Measurements from ENCODE around the gene NBAS.
"Not testable (repeated sequence)": the region's sequence is repeated elsewhere in the genome, so short reads cannot be mapped to it uniquely, and the experiment has no call there.

NBAS gene

DNA sequence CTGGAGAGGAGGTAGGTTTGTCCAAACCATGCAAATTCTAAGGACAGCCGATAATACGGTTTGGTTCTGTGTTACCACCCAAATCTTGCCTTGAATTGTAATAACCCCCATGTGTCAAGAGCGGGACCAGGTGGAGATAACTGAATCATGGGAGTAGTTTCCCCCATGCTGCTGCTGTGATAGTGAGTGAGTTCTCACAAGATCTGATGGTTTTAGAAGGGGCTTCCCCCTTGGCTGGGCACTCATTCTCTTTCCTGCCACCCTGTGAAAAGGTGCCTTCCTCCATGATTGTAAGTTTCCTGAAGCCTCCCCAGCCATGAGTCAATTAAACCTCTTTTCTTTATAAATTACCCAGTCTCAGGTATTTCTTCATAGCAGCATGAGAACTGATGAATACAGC lies 295.2 kb downstream of the NBAS start:
- Histone ChIP-seq H3K27me3 (ENCODE audit: control insufficient read depth, insufficient read depth, low read length) (no peaks in the 10 kb centered on the region), H3K9ac (ENCODE audit: low read length) (no peak overlapping the region), H3K9me3 (ENCODE audit: control insufficient read depth, low read length) (no peaks in the 10 kb centered on the region), H3K36me3 (ENCODE audit: control insufficient read depth, insufficient read depth, low read length) (no peaks in the 10 kb centered on the region), H3K4me3 (ENCODE audit: low read length) (no peak overlapping the region), H3K4me1 (ENCODE audit: control insufficient read depth, insufficient read depth, low read length) (no peaks in the 10 kb centered on the region)

DNA sequence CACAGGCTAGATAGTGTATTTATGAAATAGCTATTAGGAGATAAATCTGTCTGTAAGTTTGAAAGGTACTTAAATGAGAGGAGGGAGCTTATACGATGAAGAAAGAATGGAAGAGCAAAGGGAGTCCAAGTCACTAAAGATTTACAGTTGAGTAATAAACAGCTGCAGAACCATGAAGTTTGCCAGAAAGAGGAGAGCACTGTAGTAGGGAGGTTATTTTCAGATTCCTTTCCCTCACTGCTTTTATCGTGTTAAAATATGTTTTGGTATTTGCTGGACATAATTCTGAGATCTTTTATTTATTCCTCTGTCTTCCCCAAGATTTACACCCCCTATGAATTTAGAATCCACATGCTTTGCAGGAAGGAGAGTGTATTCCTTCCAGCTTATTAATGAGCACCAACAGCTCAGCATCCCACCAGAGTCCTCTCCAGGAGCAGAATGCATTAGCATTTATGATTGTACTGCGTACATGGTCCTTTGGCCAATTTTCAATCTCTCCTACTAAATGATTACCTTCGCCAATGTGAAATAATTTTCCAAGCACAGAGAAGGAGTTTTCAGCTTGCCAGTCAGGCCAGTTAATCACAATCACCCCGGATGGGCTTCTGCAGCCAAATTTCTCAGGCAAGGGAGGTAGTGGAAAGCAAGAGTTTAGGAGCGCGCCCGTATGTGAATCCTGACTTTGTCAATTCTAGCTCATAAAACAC lies 297.0 kb downstream of the NBAS start:
- no peaks in the 10 kb centered on the region for H3K9me3 ChIP-seq (ENCODE audit: control insufficient read depth, low read length)
- no peaks in the 10 kb centered on the region for H3K27me3 ChIP-seq (ENCODE audit: control insufficient read depth, insufficient read depth, low read length)
- H3K4me1 ChIP-seq (ENCODE audit: control insufficient read depth, insufficient read depth, low read length): peaks cover 14% of the 10 kb centered on the region
- no peak overlapping the region for H3K4me3 ChIP-seq (ENCODE audit: low read length)
- no peak overlapping the region for H3K9ac ChIP-seq (ENCODE audit: low read length)
- no peaks in the 10 kb centered on the region for H3K36me3 ChIP-seq (ENCODE audit: control insufficient read depth, insufficient read depth, low read length)

DNA sequence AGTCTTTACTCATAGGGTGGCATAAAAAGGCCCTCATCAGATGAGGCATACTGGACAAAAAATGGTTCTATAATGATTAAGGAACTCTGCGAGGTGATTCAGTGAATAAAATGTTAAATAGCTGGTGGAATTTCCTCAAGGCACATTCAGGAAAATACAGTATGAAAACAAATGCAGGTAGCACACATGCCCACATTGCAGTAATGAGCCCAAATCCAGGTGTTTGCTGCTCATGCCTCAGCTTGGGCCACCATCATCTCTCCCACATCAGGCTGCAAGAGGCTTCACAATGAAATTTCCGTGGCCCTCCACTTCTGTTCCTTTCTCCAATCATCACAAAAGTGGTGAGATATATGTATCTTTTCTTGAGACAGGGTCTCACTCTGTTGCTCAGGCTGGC lies 298.3 kb downstream of the NBAS start:
- Histone ChIP-seq H3K9me3 (ENCODE audit: control insufficient read depth, low read length) (no peaks in the 10 kb centered on the region), H3K36me3 (ENCODE audit: control insufficient read depth, insufficient read depth, low read length) (no peaks in the 10 kb centered on the region), H3K27me3 (ENCODE audit: control insufficient read depth, insufficient read depth, low read length) (no peaks in the 10 kb centered on the region), H3K9ac (ENCODE audit: low read length) (no peak overlapping the region), H3K4me1 (ENCODE audit: control insufficient read depth, insufficient read depth, low read length) (peaks cover 15% of the 10 kb centered on the region), H3K4me3 (ENCODE audit: low read length) (no peak overlapping the region)

DNA sequence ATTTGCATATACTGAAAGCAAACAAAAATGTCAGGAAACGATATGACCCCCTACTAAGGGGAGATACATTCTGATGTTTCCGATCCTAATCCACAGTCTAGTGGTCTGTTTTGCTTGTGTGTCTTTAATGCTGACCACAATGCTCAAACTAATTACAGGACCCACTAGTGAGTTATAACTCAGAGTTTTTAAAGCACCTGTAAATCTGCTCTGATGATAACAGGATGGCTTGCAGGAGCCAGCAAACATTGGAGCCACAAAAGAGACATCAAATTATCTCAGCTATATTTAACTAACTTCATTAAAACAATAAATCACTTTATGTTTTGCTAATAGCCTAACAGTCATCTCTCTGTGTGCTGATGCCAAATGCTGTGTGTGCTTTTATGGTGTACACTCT lies 300.3 kb downstream of the NBAS start:
- peak overlapping the region; percentile 10 for H3K4me3 ChIP-seq (ENCODE audit: low read length)
- H3K9ac ChIP-seq (ENCODE audit: low read length): no peak overlapping the region
- H3K27me3 ChIP-seq (ENCODE audit: control insufficient read depth, insufficient read depth, low read length): no peaks in the 10 kb centered on the region
- H3K4me1 ChIP-seq (ENCODE audit: control insufficient read depth, insufficient read depth, low read length): peaks cover 15% of the 10 kb centered on the region
- H3K36me3 ChIP-seq (ENCODE audit: control insufficient read depth, insufficient read depth, low read length): no peaks in the 10 kb centered on the region
- H3K9me3 ChIP-seq (ENCODE audit: control insufficient read depth, low read length): no peaks in the 10 kb centered on the region

DNA sequence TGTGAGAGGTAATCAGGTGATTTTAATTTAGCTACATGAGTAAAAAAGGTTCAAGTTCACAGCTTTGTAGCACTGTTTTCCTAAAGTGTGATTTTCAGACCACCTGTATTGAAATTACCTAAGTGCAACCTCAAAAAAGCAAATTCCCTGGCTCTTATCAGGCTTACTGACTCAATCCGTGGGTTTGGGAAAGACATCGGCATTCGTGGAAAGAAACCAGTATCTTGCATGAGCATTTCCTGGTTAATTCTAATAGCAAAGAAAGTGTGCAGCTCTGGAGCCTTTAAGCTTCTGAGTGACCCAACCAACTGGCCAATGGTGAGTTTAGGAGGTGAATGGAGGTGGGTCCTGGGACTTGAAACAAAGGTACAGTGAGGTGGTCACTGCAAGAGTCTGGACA lies 300.9 kb downstream of the NBAS start:
- H3K4me1 ChIP-seq (ENCODE audit: control insufficient read depth, insufficient read depth, low read length): peaks cover 15% of the 10 kb centered on the region
- H3K27me3 ChIP-seq (ENCODE audit: control insufficient read depth, insufficient read depth, low read length): no peaks in the 10 kb centered on the region
- H3K4me3 ChIP-seq (ENCODE audit: low read length): no peak overlapping the region
- H3K9me3 ChIP-seq (ENCODE audit: control insufficient read depth, low read length): no peaks in the 10 kb centered on the region
- H3K9ac ChIP-seq (ENCODE audit: low read length): no peak overlapping the region
- no peaks in the 10 kb centered on the region for H3K36me3 ChIP-seq (ENCODE audit: control insufficient read depth, insufficient read depth, low read length)

DNA sequence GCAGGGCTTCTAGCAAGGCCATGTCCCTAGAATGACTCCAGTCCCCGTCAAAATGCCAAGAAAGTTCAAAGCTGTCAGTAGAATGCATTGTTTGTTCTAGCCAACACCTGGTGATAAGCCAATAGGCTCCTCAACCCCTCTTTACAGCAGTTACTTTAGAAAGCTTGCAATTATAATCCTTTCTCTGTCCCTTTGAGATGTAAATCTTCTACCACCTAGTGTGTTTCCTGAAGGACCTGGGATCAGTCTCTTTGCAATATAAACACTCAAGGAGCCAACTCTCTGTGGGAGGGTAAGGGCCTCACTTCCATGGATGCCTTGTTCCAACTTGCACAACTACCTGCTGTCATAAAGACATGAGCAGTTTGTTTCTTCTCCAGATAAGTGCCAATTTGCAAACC lies 301.8 kb downstream of the NBAS start:
- Histone ChIP-seq H3K9me3 (ENCODE audit: control insufficient read depth, low read length) (no peaks in the 10 kb centered on the region), H3K4me3 (ENCODE audit: low read length) (no peak overlapping the region), H3K36me3 (ENCODE audit: control insufficient read depth, insufficient read depth, low read length) (no peaks in the 10 kb centered on the region), H3K9ac (ENCODE audit: low read length) (no peak overlapping the region), H3K4me1 (ENCODE audit: control insufficient read depth, insufficient read depth, low read length) (peaks cover 15% of the 10 kb centered on the region), H3K27me3 (ENCODE audit: control insufficient read depth, insufficient read depth, low read length) (no peaks in the 10 kb centered on the region)

DNA sequence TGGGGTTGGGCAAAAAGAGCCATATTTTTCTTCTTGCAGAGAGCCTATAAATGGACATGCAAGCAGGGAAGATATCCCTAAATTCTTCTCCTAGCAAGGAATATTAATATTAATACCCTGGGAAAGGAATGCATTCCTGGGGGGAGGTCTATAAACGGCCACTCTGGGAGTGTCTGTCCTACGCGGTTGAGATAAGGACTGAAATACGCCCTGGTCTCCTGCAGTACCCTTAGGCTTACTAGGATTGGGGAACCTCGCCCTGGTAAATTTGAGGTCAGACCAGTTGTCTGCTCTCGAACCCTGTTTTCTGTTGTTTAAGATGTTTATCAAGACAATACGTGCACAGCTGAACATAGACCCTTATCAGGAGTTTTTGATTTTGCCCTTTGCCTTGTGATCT lies 302.7 kb downstream of the NBAS start:
- H3K27me3 ChIP-seq (ENCODE audit: control insufficient read depth, insufficient read depth, low read length); H3K9me3 ChIP-seq (ENCODE audit: control insufficient read depth, low read length); H3K9ac ChIP-seq (ENCODE audit: low read length); H3K4me3 ChIP-seq (ENCODE audit: low read length); H3K36me3 ChIP-seq (ENCODE audit: control insufficient read depth, insufficient read depth, low read length): not testable (repeated sequence)
- H3K4me1 ChIP-seq (ENCODE audit: control insufficient read depth, insufficient read depth, low read length): peaks cover 15% of the 10 kb centered on the region

DNA sequence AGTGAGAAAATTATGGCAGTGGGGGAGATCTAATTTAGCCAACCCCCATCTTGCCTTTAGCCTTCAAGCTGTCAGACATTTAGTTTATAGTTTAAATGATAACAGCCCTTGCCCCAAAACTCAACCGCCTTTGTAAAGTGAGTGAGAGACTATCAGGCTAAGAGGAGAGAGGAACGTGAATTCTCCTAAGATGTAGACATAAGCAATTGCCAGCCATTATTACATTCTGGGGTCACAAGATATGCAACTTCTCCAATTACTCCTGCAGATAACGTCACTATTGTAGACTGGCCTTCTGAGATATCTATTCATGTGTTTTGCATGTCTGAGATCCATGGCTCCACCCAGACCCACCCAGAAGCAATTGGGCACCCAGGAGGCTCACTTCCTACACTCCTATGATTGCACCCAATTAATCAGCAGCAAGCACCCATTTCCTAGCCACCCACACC lies 307.3 kb downstream of the NBAS start:
- Histone ChIP-seq H3K4me3 (ENCODE audit: low read length) (no peak overlapping the region), H3K27me3 (ENCODE audit: control insufficient read depth, insufficient read depth, low read length) (no peaks in the 10 kb centered on the region), H3K36me3 (ENCODE audit: control insufficient read depth, insufficient read depth, low read length) (no peaks in the 10 kb centered on the region), H3K9me3 (ENCODE audit: control insufficient read depth, low read length) (no peaks in the 10 kb centered on the region), H3K4me1 (ENCODE audit: control insufficient read depth, insufficient read depth, low read length) (no peaks in the 10 kb centered on the region), H3K9ac (ENCODE audit: low read length) (no peak overlapping the region)

DNA sequence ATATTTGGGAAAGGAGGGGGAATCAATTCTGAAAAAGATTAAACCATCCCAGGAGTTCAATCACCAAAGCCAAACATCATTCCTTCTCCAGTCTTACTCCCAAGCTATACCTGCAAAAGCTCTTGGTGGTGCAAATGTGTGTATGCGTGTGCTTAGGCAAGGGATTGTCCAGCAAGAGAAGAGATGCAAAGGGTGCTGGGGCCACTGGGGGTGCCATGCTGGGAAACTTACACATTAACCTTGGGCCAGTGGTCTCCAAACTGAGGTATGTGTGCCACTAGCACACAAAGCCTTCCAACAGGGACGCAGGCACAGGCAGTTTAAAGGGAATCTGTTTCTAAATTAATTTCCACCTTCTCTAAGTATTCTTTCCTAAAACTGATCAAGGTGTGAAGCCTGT lies 307.9 kb downstream of the NBAS start:
- no peaks in the 10 kb centered on the region for H3K36me3 ChIP-seq (ENCODE audit: control insufficient read depth, insufficient read depth, low read length)
- no peak overlapping the region for H3K4me3 ChIP-seq (ENCODE audit: low read length)
- H3K9me3 ChIP-seq (ENCODE audit: control insufficient read depth, low read length): no peaks in the 10 kb centered on the region
- H3K9ac ChIP-seq (ENCODE audit: low read length): no peak overlapping the region
- no peaks in the 10 kb centered on the region for H3K27me3 ChIP-seq (ENCODE audit: control insufficient read depth, insufficient read depth, low read length)
- H3K4me1 ChIP-seq (ENCODE audit: control insufficient read depth, insufficient read depth, low read length): no peaks in the 10 kb centered on the region

DNA sequence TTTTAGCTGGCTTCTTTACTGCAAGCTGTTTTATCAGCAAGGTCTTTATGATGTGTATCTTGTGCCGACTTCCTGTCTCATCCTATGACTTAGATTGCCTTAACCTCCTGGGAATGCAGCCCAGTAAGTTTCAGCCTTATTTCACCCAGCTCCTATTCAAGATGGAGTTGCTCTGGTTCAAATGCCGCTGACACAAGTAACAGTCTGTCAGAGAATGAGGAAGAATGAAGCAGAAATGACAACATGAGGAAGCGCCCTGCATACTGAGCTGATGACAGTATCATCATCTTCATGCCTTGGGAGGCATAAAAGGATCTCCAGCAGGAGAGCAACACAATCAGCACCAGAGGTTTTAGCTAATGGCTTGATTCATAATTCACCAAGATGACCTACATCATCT lies 309.4 kb downstream of the NBAS start:
- Histone ChIP-seq H3K9me3 (ENCODE audit: control insufficient read depth, low read length) (no peaks in the 10 kb centered on the region), H3K4me3 (ENCODE audit: low read length) (no peak overlapping the region), H3K9ac (ENCODE audit: low read length) (no peak overlapping the region), H3K36me3 (ENCODE audit: control insufficient read depth, insufficient read depth, low read length) (no peaks in the 10 kb centered on the region), H3K27me3 (ENCODE audit: control insufficient read depth, insufficient read depth, low read length) (no peaks in the 10 kb centered on the region), H3K4me1 (ENCODE audit: control insufficient read depth, insufficient read depth, low read length) (no peaks in the 10 kb centered on the region)

DNA sequence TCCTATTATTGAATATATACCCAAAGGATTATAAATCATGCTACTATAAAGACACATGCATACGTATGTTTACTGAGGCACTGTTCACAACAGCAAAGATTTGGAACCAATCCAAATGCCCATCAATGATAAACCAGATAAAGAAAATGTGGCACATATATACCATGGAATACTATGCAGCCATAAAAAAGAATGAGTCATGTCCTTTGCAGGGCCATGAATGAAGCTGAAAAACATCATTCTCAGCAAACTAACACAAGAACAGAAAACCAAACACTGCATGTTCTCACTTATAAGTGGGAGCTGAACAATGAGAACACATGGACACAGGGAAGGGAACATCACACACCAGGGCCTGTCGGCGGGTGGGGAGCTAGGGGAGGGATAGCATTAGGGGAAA lies 310.2 kb downstream of the NBAS start:
- not testable (repeated sequence) for H3K9me3 ChIP-seq (ENCODE audit: control insufficient read depth, low read length); H3K36me3 ChIP-seq (ENCODE audit: control insufficient read depth, insufficient read depth, low read length); H3K27me3 ChIP-seq (ENCODE audit: control insufficient read depth, insufficient read depth, low read length); H3K4me3 ChIP-seq (ENCODE audit: low read length); H3K4me1 ChIP-seq (ENCODE audit: control insufficient read depth, insufficient read depth, low read length); H3K9ac ChIP-seq (ENCODE audit: low read length)

DNA sequence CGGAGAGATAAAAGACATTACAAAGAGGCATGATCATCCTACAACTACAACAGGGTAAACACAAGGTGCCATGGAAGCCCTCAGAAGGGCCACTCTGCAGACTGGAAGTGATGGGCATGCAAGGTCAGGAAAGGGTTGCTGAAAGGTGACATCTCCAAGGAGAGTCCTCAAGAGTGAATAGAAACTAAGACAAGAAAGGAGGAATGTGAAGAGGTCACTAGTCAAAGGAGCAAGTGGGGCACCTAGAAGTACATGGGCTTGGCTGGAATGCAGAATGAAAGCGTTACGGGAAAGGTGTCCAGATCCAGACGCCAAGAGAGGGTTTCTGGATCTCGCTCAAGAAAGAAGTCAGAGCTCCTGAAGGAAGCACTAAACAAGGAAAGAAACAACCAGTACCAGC lies 314.3 kb downstream of the NBAS start:
- Histone ChIP-seq H3K36me3 (ENCODE audit: control insufficient read depth, insufficient read depth, low read length) (no peaks in the 10 kb centered on the region), H3K4me1 (ENCODE audit: control insufficient read depth, insufficient read depth, low read length) (no peaks in the 10 kb centered on the region), H3K27me3 (ENCODE audit: control insufficient read depth, insufficient read depth, low read length) (no peaks in the 10 kb centered on the region), H3K4me3 (ENCODE audit: low read length) (no peak overlapping the region), H3K9ac (ENCODE audit: low read length) (no peak overlapping the region), H3K9me3 (ENCODE audit: control insufficient read depth, low read length) (no peaks in the 10 kb centered on the region)

DNA sequence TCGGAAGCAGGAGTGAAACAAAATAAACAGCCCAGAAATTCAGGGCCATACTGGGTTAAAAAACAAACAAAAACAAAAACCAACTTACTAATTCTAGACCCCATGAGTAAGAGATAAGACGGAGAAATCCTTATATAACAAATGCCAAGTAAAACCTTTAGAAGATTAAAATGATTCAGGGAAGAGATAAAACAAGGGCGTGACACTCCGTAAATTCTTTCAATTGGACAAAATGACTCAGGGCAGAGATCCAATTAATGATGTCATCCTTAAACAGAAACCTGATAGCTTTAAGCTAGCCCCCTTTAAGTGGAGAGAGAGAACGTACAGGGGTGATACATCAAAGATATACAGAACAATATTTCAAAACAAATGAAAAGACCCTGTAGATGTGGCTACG lies 317.4 kb downstream of the NBAS start:
- H3K9me3 ChIP-seq (ENCODE audit: control insufficient read depth, low read length): no peaks in the 10 kb centered on the region
- H3K27me3 ChIP-seq (ENCODE audit: control insufficient read depth, insufficient read depth, low read length): no peaks in the 10 kb centered on the region
- no peaks in the 10 kb centered on the region for H3K36me3 ChIP-seq (ENCODE audit: control insufficient read depth, insufficient read depth, low read length)
- H3K9ac ChIP-seq (ENCODE audit: low read length): no peak overlapping the region
- H3K4me1 ChIP-seq (ENCODE audit: control insufficient read depth, insufficient read depth, low read length): no peaks in the 10 kb centered on the region
- no peak overlapping the region for H3K4me3 ChIP-seq (ENCODE audit: low read length)
